Gastroesophageal sphincter (tissue), 3 donors: ENCODE measurements around the gene ATP13A2.

Experiments
- CTCF ChIP-seq, 4 experiments: fragments of 200-600 bp in 2 of 4; fragments of 450-650 bp in 2 of 4; sonication (generic) in 1 of 4; IDR thresholded peaks; one replicate each; pipeline ENCODE4 v1.5.1; 2017 to 2019; ENCODE audit warnings: antibody characterized with exemption in 4 of 4, mild to moderate bottlenecking in 2 of 4, moderate library complexity in 2 of 4
- EP300 ChIP-seq: sonication (generic); formaldehyde crosslinking; IDR thresholded peaks from one replicate; pipeline ENCODE4 v1.6.1; 2017; ENCODE audit warnings: antibody characterized with exemption, mild to moderate bottlenecking
- POLR2A ChIP-seq, 2 donors: fragments of 450-650 bp; IDR thresholded peaks; one replicate each; pipeline ENCODE4 v1.6.1; 2017; ENCODE audit warnings: antibody characterized with exemption in 2 of 2, mild to moderate bottlenecking in 2 of 2, moderate library complexity in 1 of 2
- POLR2AphosphoS5 ChIP-seq: sonication (generic); formaldehyde crosslinking; IDR thresholded peaks from one replicate; pipeline ENCODE4 v1.6.1; 2017; ENCODE audit warnings: antibody characterized with exemption

DNA sequence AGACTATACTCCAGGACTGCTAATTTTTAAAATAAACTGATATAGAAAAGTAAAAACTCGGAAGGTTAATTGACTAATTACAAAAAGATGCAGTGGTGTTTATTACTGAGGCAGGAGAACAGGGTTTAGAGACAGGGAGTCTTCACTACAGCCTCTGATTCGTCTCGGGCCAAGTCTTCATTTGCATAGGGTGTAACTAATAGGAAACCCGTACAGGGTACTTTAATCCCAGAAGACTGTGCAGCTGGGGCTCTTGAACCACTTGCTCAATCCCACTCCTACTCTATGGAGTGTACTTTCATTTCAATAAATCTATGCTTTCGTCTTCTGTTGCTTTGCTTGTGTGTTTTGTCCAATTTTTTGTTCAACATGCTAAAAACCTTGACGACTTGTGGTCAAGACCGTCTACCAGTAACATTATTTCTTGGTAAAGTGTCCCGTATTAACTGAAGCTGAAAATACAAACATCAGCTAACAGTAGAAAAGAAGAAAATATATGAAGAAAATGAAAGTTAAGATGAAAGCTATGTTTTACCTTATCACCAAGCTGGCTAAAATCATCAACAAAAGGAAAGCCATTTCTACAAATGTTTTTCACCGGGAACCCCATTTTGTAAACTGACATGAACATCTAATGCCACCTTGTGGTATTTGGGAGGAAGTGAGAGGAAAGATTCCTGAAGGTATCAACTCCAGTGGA is 34.1 kb upstream of the ATP13A2 start:
- TF ChIP-seq CTCF (IDR thresholded peaks at IDR 0.05) (peak in 3 of 4 experiments; percentile 75 to 83 (median 79)), POLR2A (IDR thresholded peaks at IDR 0.05) (no peak), EP300 (no peak), POLR2AphosphoS5 (no peak)
